GM19452 (cell line): ENCODE measurements around the gene ZNF552.
"Not testable (repeated sequence)": the region's sequence is repeated elsewhere in the genome, so short reads cannot be mapped to it uniquely, and the experiment has no call there.

ENCODE experiments used
- ATAC-seq: cut with Tn5 transposase; IDR thresholded peaks from one replicate; pipeline ENCODE4 v1.9.1; 2021; ENCODE audit not compliant: unreplicated experiment

ZNF552 gene

DNA sequence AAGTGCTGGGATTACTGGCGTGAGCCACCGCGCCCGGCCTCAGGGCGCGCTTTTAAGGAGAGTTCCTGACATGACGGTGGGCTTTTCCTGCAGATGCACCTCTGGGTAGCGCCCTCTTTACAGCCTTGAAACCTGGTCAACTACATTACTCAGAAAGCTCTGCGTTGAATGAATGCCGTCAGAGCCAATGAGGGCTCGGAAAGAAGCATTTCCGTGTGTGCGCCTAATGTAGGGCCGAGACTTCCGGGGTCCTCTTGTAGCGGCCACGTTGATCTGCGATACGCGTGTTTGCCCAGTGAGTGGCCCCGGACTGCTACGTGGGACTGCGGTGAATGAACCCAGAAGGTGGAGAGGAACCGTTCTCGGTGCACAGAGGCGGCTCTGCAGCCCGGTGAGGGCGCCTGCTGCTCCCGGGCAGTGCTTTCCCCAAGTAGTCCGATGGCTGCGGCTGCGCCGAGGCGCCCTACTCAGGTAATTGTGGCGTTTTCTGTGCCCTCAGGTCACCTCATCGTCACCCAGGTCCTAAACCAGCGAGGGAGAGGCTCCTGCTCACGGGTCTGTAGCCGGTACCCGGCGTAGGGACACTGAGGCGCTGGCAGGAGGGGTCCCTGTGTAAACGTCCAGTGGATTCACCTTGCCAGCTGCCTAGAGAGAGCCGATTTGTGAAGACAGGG is 4.9 kb upstream of the ZNF552 start:
- peak; percentile 88 for ATAC-seq

DNA sequence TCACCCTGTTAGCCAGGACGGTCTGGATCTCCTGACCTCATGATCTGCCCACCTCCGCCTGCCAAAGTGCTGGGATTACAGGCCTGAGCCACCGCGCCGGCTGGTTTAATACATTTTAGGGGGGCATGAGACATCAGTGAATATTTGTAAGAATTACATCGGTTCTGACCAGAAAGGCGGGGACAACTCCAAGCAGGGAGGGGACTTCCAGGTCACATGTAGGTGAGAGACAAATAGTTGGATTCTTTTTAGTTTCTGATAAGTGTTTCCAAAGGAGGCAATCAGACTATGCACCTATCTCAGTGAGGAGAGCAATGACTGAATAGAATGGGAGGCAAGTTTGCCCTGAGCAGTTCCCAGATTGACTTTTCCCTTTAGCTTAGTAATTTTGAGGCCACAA is 3.7 kb upstream of the ZNF552 start:
- no peak for ATAC-seq

DNA sequence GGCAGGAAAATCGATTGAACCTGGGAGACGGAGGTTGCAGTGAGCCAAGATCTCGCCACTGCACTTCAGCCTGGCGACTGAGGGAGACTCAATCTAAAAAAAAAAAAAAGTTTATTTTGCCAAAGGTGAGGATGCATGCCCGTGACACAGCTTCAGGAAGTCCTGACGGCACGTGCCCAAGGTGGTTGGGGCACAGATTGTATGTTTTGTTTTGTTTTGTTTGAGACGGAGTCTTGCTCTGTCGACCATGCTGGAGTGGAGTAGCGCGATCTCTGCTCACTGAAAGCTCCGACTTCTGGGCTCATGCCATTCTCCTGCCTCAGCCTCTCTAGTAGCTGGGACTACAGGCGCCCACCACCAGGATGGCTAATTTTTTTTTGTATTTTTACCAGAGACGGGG is 3.3 kb upstream of the ZNF552 start:
- ATAC-seq, result no peak

DNA sequence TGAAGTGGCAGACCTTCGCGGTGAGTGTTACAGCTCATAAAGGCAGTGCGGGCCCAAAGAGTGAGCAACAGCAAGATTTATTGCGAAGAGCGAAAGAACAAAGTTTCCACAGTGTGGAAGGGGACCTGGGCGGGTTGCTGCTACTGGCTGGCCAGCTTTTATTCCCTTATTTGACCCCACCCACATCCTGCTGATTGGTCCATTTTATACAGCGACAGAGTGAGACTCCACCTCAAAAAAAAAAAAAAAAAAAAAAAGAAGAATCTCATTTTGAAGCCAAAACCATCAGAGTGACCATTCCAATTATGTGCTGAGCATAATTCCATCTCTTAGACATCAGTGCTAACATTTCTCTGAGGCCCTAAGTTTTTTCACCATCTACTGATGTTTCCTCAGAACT is 1.9 kb upstream of the ZNF552 start:
- ATAC-seq, result no peak

DNA sequence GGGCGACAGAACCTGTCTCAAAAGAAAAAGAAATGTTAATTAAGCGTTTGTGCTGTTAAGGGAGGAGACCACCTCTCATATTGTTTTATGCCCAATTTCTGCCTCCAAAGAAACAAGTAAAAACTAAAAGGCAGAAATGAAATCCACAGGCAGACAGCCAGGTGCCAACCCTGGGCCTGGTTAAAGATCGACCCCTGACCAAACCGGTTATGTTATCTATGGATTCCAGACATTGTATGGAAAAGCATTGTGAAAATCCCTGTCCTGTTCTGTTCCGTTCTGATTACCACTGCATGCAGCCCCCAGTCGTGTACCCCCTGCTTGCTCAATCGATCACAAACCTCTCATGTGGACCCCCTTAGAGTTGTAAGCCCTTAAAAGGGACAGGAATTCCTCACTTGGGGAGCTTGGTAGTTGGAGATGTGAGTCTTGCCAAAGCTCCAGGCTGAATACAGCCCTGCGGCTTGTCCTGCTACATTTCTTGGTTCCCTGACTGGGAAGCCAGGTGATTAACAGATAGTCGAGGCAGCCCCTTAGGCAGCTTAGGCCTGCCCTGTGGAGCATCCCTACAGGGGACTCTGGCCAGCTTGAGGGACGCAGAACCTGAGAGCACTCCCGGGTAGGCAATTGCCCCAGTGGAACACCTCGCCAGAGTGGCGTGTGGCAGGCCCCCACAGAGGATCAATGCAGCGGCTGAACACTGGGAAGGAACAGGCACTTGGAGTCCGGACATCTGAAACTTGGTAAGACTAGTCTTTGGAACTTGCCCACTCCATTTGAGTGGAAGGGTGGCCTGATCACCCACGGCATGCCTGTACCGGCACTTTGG is 748 bp upstream of the ZNF552 start:
- ATAC-seq, result no peak

DNA sequence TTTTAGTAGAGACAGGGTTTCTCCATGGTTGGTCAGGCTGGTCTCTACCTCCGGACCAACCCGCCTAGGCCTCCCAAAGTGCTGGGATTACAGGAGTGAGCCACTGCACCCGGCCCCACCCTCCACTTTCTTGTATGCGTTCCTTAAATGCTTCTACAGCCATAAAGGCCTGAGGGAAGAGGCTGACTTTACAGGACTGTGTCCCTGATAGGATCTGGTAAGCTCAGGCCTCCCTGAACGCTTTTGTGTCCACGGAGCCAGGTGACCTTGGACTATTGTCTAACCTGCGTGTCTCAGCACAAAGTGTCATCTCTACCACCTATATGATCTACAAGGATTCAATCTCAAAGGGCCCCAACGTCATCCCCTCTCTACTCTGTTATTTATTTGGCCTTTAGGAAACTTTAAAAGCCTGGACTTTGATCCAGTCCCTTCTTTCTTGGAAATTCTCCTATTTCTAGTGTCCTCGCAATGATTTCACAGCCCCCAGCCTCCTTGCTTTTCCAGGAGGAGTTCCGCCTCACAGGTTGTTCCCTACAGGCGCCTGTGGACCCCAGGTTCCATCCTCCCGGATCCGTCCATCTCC is 701 bp downstream of the ZNF552 start:
- no peak for ATAC-seq

DNA sequence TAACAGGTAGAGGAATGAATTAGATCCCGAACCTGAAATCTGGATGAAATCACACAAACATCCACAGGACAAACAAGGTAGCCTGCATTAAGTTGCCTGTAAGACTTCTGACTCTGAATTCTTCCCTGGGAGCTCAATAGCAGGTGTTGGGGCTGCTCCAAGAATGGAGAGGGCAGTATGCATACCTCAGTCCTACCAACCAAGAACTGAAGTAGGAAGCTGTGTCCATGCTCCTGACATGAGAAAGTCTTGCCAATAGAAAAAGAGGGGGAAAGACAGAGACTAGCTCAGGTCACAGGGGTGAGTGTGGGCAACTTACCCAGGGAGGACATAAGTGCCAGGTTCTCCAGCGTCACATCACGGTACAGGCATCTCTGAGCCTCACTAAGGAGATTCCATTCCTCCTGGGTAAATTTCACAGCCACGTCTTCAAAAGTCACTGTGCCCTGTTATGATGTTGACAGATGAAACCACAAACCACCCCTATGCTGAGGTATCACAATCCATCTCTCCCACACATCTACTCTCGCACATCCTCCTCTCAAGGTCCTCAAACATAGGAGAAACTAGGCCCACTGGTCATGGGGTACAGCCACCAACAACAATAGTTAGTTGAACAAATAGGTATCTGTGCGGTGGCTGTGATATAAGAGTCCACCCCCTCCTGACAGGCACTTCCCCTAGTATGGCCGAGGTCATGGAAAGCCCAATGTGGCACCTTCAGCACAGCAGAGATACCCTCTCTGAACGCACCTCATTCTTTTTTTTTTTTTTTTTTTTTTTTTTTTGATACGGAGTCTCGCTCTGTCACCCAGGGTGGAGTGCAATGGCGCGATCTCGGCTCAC is 1.5 kb downstream of the ZNF552 start:
- ATAC-seq, result not testable (repeated sequence)

DNA sequence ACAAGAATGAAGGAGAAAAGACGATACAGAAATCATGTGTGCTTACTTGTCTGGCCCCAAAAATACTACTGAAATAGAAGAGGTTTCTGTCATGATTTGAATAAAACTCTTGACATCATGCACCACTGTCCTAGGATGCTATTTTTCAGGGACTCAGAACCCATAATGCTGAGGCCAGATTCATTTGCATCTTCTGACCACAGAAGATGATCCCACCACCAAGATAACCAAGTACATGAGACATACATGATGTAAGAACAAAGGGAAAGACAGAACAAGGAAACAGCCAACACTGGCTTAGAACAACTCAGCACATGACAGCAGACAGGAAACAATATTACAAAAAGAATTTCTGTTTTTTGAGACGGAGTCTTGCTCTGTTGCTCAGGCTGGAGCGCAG is 2.5 kb downstream of the ZNF552 start:
- no peak for ATAC-seq

DNA sequence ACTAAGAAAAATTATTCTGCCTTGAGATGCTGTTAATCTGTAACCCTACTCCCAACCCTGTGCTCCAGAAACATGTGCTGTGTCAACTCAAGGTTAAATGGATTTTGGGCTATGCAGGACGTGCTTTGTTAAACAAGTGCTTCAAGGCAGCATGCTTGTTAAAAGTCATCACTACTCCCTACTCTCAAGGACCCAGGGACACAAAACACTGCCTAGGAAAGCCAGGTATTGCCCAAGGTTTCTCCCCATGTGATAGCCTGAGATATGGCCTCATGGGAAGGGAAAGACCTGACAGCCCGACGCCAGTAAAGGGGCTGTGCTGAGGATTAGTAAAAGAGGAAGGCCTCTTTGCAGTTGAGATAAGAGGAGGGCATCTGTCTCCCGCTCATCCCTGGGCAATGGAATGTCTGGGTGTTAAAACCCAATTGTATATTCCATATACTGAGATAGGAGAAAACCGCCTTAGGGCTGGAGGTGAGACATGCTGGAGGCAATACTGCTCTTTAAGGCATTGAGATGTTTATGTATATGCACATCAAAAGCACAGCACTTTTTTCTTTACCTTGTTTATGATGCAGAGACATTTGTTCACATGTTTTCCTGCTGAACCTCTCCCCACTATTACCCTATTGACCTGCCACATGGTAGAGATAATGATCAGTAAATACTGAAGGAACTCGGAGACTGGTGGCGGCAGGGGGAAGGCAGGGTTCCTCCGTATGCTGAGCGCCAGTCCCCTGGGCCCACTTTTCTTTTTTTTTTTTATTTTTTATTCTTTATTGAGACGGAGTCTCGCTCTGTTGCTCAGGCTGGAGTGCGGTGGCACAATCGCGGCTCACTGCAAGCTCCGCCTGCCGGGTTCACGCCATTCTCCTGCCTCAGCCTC is 4.1 kb downstream of the ZNF552 start:
- not testable (repeated sequence) for ATAC-seq

DNA sequence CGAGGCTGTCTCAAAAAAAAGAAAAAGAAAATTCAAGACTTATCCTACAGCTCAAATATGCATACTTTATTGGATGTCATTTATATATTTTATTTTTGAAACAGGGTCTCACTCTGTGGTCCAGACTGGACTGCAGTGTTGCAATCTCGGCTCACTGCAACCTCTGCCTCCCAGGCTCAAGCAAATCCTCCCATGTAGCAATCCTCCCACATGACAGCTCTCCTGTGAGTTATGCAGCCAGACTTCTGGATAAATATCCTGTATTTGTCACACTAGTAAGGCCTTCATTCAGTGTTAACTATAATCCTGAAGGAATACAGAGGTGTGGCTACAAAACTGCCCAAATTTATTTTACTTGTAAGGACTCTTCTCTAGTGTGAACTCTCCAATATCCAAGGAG is 7.2 kb downstream of the ZNF552 start:
- ATAC-seq, result no peak

DNA sequence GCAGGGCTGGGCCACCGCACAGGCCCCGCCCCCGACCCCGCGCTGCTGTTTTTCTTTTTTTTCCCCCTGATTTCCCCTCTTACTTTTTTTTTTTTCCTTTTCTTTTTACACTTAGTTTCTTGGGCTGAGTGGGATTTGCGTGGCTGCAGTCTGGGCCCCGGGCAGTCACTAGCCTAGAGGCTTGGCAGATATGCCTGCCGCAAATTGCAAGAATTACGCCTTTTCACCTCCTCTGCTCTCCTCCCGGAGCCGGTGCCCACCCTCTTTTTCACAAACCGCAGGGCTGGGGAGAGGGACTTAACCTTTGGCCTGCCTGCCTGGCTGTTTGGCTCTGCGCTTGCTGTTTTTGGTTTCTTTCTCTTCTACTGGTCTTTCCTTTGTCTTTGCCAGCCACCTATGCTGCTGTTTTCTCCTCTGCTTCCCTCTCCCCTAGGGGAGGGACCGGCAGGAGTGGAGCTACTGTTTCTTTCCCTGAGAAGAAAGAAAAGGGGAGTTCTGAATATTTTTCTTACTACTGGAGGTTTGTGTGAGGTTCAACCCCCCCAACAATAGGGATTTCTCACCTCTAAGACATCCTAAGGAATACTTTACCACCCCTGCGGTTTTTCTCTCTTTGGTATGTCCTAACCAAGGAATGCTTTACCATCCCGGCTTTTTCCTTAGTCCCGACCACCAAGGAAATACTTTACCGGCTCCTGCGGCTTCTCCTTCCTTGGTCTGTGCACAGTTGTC is 11.0 kb downstream of the ZNF552 start:
- no peak for ATAC-seq

DNA sequence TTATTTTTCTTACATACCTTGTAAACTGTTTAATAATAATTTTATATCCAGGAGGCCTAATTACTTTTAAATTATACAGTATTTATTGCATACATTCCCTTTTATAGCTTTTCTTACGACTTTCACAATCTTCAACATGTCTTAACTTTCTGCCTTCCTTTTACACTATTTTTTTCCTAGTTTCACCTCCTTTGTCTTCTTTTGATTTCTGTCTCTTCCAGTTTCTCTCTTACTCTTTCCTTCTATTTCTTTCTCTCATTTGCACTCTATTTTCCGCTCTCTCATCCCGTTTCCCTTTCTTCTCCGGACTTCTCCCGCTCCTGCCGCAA is 11.5 kb downstream of the ZNF552 start:
- ATAC-seq, result no peak

DNA sequence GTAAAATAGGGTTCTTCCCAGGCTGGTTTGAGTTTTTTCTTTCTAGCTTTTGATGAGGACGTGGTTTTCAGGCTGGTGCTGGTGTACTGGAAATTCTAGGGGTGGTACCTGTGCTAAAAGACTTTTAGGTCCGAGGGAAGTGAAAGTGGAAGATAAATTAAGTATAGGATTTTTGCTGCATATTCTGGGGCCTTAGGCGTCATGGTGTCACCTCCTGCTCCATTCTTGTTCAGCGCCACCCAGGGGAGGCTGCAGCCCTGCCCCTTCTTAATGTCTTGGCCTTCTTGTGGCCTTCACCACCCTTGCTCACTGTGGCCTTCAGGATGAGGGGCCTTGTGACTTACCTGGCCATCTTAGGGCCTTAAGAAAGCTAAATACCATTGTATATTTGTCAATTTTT is 12.4 kb downstream of the ZNF552 start:
- no peak for ATAC-seq

DNA sequence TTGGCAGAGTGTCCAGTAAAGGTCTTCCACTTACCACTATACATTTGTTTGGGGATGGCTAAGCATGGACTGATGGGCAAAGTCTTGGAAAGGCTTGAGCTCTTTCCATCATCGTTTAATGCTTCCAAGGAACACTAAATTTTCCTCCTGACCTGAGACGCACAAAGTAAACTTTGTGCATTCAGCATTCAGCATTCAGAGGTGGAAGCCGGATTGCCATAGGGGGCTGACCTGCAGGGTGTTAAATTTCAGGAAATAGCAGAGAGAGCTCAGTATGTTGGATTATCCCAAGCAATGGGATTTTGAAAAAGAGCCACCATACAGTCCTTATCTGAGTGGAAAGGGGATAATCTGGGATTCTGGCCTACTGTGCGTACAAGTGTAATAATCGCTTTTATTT is 14.0 kb downstream of the ZNF552 start:
- no peak for ATAC-seq

DNA sequence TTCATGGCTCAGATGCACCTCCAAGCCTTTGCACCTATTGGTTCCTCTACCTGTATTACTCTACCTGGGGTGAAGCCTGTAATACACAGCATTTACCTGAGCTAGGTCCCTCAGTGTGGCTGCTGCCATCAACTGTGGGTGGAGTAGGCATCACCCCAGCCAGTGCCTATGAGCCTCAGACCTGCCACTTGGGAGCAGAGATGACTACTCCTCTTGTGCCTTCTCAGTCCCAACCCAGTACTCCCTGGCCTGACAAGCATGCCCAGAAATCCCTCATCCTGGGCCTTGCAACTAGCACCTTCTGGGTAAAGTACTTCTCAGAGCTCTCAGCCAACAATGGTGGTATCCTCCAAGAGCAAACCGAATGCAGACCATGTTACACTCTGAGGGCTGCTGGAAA is 18.1 kb downstream of the ZNF552 start:
- not testable (repeated sequence) for ATAC-seq

DNA sequence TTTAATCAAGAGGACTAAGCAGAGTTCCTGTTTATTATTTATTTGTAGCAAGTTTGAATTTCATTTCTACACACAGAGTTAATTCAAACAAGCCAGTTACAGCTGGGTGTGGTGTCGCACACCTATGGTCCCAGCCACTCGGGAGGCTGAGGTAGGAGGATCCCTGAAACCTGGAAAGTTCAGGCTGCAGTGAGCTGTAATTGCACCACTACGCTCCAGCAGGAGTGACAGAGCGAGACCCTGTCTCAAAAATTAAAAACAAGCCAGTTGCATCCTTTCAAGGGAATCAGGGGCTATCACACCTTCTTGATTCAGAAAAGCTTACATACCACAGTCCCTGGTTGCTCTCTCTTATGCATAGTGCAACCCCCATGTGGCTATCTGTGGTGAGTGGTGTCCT is 25.4 kb downstream of the ZNF552 start:
- no peak for ATAC-seq

DNA sequence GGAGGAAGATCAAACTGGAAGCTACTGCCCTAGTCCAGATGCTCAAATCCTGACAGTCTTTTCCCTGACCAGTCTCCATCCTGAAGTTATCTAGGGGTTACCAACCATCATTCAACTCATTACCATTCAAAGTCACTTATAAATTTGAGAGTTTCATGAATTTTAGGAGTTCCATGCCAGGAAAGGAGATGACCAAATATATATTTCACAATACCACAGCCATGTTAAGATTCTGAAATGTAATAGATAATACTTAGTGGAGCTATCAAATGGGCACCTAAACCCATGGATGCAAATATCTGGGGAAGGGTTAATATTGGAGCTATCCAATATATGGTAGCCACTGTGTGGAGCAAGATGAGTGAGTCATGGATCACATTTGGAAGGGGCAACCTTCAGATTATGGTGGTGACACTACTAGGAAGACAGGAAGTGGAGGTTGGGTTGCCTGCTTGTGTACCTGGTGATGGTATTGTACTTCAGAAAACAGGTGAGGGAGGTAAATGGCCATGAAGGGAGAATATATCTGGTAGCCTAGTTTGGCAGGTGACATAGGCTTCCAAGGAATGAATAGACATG is 26.5 kb downstream of the ZNF552 start:
- no peak for ATAC-seq

DNA sequence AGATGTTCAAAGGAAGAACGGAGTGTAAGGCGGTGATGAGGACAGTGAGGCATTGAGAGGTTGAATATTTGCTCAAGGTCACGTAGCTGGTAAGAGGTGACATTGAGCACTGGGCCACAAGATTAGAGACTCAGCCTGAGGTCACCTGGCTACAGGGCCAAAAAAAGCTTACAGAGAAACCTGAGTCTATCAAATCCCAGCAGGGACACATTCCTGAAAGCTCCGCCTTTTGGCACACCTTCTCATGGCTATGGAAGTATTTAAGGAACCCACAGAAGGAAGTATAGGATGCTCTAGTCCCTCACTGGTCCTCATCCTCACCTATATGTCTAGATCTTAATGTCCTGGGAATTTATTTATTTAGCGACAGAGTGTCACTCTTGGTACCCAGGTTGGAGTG is 27.8 kb downstream of the ZNF552 start:
- no peak for ATAC-seq

DNA sequence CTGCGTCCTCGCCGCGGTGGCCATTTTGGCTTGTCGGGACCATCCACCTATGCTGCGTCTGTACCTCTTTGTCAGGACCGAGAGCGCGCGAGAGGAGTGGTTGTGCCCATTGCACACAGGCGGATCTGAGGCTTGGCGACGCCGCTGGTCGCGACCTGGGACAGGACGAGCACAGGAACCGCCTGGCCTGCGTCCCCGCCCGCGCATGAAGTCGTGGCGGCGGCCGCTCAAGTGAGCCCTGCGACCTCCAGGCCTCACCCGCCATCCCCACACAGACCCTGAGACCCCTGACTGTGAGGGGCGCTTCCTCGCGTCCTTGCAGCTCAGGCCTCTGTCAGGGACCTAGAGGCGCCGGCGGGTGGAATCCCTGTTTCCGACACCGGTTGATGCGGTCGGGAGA is 28.4 kb downstream of the ZNF552 start:
- ATAC-seq, result no peak
